GM23338 (cell line): ENCODE measurements around the gene SH3PXD2B. TPM values are rescaled to one million over a fixed set of nuclear protein-coding genes. Genes with fewer than 3 reads are reported as not detected.

Source experiments
- ATAC-seq: fragments of 200-7000 bp; cut with Tn5 transposase; 3 replicates; pipeline ENCODE4 v1.9.1; 2020
- DNase-seq: peaks from one replicate; pipeline ENCODE4 v3.0.0-alpha.2; 2015; ENCODE audit warnings: low spot score
- H2AFZ ChIP-seq: fragments of 200-600 bp; sonication (generic); 2 replicates; pipeline ENCODE4 v1.8.0; 2016; ENCODE audit warnings: antibody characterized with exemption, mild to moderate bottlenecking, moderate library complexity
- H3F3A ChIP-seq: fragments of 200-600 bp; sonication (generic); replicated peaks from 2 replicates; pipeline ENCODE4 v1.8.0; 2017; ENCODE audit warnings: antibody characterized with exemption, mixed run types, low read depth
- H3K27ac ChIP-seq: fragments of 200-600 bp; sonication (generic); 2 replicates; pipeline ENCODE4 v1.6.1; 2016; ENCODE audit warnings: low read depth
- H3K27me3 ChIP-seq: fragments of 200-600 bp; sonication (generic); 2 replicates; pipeline ENCODE4 v1.8.0; 2016; ENCODE audit warnings: mild to moderate bottlenecking, mixed run types, moderate library complexity; ENCODE audit not compliant: insufficient read depth
- H3K36me3 ChIP-seq: fragments of 200-600 bp; sonication (generic); 2 replicates; pipeline ENCODE4 v1.8.0; 2016; ENCODE audit warnings: mild to moderate bottlenecking; ENCODE audit not compliant: insufficient read depth
- H3K4me1 ChIP-seq: fragments of 200-600 bp; sonication (generic); 2 replicates; pipeline ENCODE4 v1.8.0; 2016; ENCODE audit warnings: mild to moderate bottlenecking, moderate library complexity; ENCODE audit not compliant: insufficient read depth
- H3K4me2 ChIP-seq: fragments of 200-600 bp; sonication (generic); 2 replicates; pipeline ENCODE4 v1.7.1; 2017; ENCODE audit warnings: mixed run types
- H3K4me3 ChIP-seq: fragments of 200-600 bp; sonication (generic); 2 replicates; pipeline ENCODE4 v1.6.1; 2016; ENCODE audit warnings: mixed run types
- H3K79me2 ChIP-seq: fragments of 200-600 bp; sonication (generic); replicated peaks from 2 replicates; pipeline ENCODE4 v1.8.0; 2017; ENCODE audit warnings: mild to moderate bottlenecking; ENCODE audit not compliant: insufficient read depth
- H3K9me2 ChIP-seq: fragments of 200-600 bp; sonication (generic); 2 replicates; pipeline ENCODE4 v1.8.0; 2017; ENCODE audit not compliant: insufficient read depth
- H4K20me1 ChIP-seq: fragments of 200-600 bp; sonication (generic); replicated peaks from 2 replicates; pipeline ENCODE4 v1.8.0; 2017; ENCODE audit warnings: mild to moderate bottlenecking; ENCODE audit not compliant: insufficient read depth
- H3K27ac Mint-ChIP-seq: 2 replicates; pipeline ENCODE4 v1.8.0; 2020; ENCODE audit warnings: inconsistent platforms, mild to moderate bottlenecking, moderate library complexity, mixed read lengths
- H3K27me3 Mint-ChIP-seq: 3 replicates; pipeline ENCODE4 v1.8.0; 2022; ENCODE audit warnings: low read depth, mild to moderate bottlenecking, moderate library complexity, mixed read lengths, inconsistent platforms; ENCODE audit not compliant: insufficient read depth, poor library complexity
- H3K36me3 Mint-ChIP-seq: 3 replicates; pipeline ENCODE4 v1.8.0; 2021; ENCODE audit warnings: low read depth, mild to moderate bottlenecking, inconsistent platforms, moderate library complexity, mixed read lengths
- H3K4me1 Mint-ChIP-seq: 3 replicates; pipeline ENCODE4 v1.8.0; 2020; ENCODE audit warnings: mild to moderate bottlenecking, inconsistent platforms, mixed read lengths
- H3K4me3 Mint-ChIP-seq: 3 replicates; pipeline ENCODE4 v1.8.0; 2021; ENCODE audit warnings: moderate library complexity, mild to moderate bottlenecking, inconsistent platforms, mixed read lengths
- H3K9me3 Mint-ChIP-seq: 3 replicates; pipeline ENCODE4 v1.8.0; 2020; ENCODE audit warnings: moderate library complexity, mild to moderate bottlenecking, inconsistent platforms, mixed read lengths
- CREB1 ChIP-seq: fragments of 250-450 bp; sonication (Bioruptor Pico); IDR thresholded peaks from 2 replicates; pipeline ENCODE4 v1.5.0; 2020; ENCODE audit warnings: low read depth, mild to moderate bottlenecking, moderate library complexity
- EZH2 ChIP-seq: fragments of 200-600 bp; sonication (generic); IDR thresholded peaks from one replicate; pipeline ENCODE4 v1.8.0; 2017; ENCODE audit warnings: antibody characterized with exemption, mild to moderate bottlenecking, low read depth; ENCODE audit not compliant: unreplicated experiment
- EZH2phosphoT487 ChIP-seq: fragments of 200-600 bp; sonication (generic); IDR thresholded peaks from one replicate; pipeline ENCODE4 v1.8.1; 2018; ENCODE audit warnings: antibody characterized with exemption; ENCODE audit not compliant: unreplicated experiment
- NANOG ChIP-seq: IDR thresholded peaks from 2 replicates; pipeline ENCODE4 v1.6.1; 2016; ENCODE audit warnings: antibody characterized with exemption, borderline replicate concordance
- ZNF331 ChIP-seq: fragments of 250-450 bp; sonication (Bioruptor Pico); IDR thresholded peaks from 2 replicates; pipeline ENCODE4 v1.5.0; 2020; ENCODE audit warnings: low read depth, mild to moderate bottlenecking, moderate library complexity
- ZNF462 ChIP-seq: fragments of 250-450 bp; sonication (Bioruptor Pico); IDR thresholded peaks from 2 replicates; pipeline ENCODE4 v1.5.0; 2020; ENCODE audit warnings: mild to moderate bottlenecking, moderate library complexity
- polyA plus RNA-seq: library from polyadenylated mRNA; unstranded; fragments of >200 nt; fragmentation: Nextera tagmentation; extraction: Ambion mirVana; gene quantifications from 2 replicates; pipeline ENCODE4 v1.2.1, GENCODE V29; 2016
- total RNA-seq: library from RNA; depleted of rRNA; stranded (reverse); fragments of >200 nt; shearing (Covaris generic); gene quantifications from 2 replicates; pipeline ENCODE4 v1.2.3, GENCODE V29; 2014

The SH3PXD2B gene
- total and polyA plus RNA-seq, 2 experiments from 2014 or later = 40.2 to 52.5 TPM

GRCh38 chr5:172385707-172386106 is 68.6 kb downstream of the SH3PXD2B start (continued):
- no peak for TF ChIP-seq ZNF462 (CRISPR knock-in tag)

DNA sequence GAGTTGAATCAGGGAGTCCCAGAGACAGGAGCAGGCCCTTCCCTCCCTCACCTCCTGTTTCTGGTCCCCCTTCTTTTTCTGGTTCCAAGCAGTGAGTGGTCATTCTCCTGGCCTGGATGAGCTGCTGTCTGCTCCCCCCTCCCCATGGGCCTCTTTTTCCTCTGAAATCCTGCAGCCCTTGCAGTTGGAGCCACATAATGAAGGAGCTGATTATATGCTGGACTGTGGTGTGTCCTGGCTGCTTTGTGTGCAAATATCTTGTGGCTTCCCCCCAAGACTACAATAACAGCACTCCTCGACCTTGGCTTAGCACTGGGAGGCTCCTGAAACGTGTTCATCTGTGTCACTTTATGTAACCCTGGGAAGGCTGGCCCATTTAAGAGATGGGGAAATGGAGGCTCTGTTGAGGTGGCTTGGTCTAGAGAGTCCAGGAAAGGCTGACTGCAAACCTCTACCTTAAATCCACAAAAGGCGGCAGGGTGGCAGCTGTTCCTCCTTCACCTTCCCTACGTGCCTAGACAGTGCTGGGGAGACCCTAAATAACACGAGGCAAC is 69.2 kb downstream of the SH3PXD2B start:
- Mint-ChIP-seq H3K4me3 (no peak overlapping the region), H3K36me3 (peaks cover 56% of the 10 kb centered on the region), H3K27me3 (peaks cover 3% of the 10 kb centered on the region), H3K27ac (no peak overlapping the region), H3K9me3 (no peaks in the 10 kb centered on the region), H3K4me1 (no peaks in the 10 kb centered on the region)
- no peaks in the 10 kb centered on the region for H3K4me1 ChIP-seq
- H3K4me2 ChIP-seq = no peak overlapping the region
- TF ChIP-seq ZNF331 (CRISPR knock-in tag) (no peak), EZH2 (no peak), EZH2phosphoT487 (no peak), NANOG (no peak), CREB1 (CRISPR knock-in tag) (no peak)
- DNase-seq = no peak
- ATAC-seq = no peak
- no peak overlapping the region for H3K4me3 ChIP-seq
- H4K20me1 ChIP-seq = no peaks in the 10 kb centered on the region; the same call in none of the 2 replicates
- H3K79me2 ChIP-seq = no peaks in the 10 kb centered on the region
- no peaks in the 10 kb centered on the region for H3K9me2 ChIP-seq
- H3K27ac ChIP-seq = no peak overlapping the region
- H3F3A ChIP-seq = no peaks in the 10 kb centered on the region
- no peak overlapping the region for H2AFZ ChIP-seq
- H3K36me3 ChIP-seq = peaks cover 16% of the 10 kb centered on the region
- no peaks in the 10 kb centered on the region for H3K27me3 ChIP-seq
